IPS-20b (cell line): Measurements from ENCODE around the gene VPREB1.
"Not testable (repeated sequence)": the region's sequence is repeated elsewhere in the genome, so short reads cannot be mapped to it uniquely, and the experiment has no call there.

ENCODE experiments used
- H3K27ac ChIP-seq: one replicate; pipeline ENCODE4 v1.5.1; 2013; ENCODE audit warnings: low read length
- H3K27me3 ChIP-seq: 2 replicates; pipeline ENCODE4 v1.6.1; 2013; ENCODE audit warnings: mild to moderate bottlenecking, low read length, inconsistent platforms; ENCODE audit not compliant: insufficient read depth
- H3K36me3 ChIP-seq: 2 replicates; pipeline ENCODE4 v1.6.1; 2013; ENCODE audit warnings: low read depth, mild to moderate bottlenecking, inconsistent platforms, low read length, moderate library complexity; ENCODE audit not compliant: insufficient read depth
- H3K4me1 ChIP-seq: 2 replicates; pipeline ENCODE4 v1.6.1; 2013; ENCODE audit warnings: mild to moderate bottlenecking, control low read depth, inconsistent platforms, low read length, moderate library complexity; ENCODE audit not compliant: insufficient read depth
- H3K4me3 ChIP-seq: 2 replicates; pipeline ENCODE4 v1.5.1; 2013; ENCODE audit warnings: mild to moderate bottlenecking, low read length, inconsistent platforms
- H3K9ac ChIP-seq: 2 replicates; pipeline ENCODE4 v1.6.1; 2013; ENCODE audit warnings: low read depth, mild to moderate bottlenecking, inconsistent platforms, low read length, moderate library complexity
- H3K9me3 ChIP-seq: 2 replicates; pipeline ENCODE4 v1.6.1; 2013; ENCODE audit warnings: mild to moderate bottlenecking, low read depth, low read length, inconsistent platforms; ENCODE audit not compliant: insufficient read depth

VPREB1 gene

GRCh38 chr22:22237521-22237920 lies 7.1 kb upstream of the VPREB1 start:
- H3K9ac ChIP-seq, result no peak overlapping the region
- no peak overlapping the region for H3K27ac ChIP-seq
- peaks cover 100% of the 10 kb centered on the region for H3K27me3 ChIP-seq
- no peaks in the 10 kb centered on the region for H3K9me3 ChIP-seq
- no peaks in the 10 kb centered on the region for H3K36me3 ChIP-seq
- no peak overlapping the region for H3K4me3 ChIP-seq
- no peaks in the 10 kb centered on the region for H3K4me1 ChIP-seq

- Histone ChIP-seq H3K4me3 (no peak overlapping the region), H3K9ac (no peak overlapping the region), H3K27me3 (peaks cover 100% of the 10 kb centered on the region), H3K27ac (no peak overlapping the region), H3K36me3 (no peaks in the 10 kb centered on the region), H3K4me1 (no peaks in the 10 kb centered on the region), H3K9me3 (no peaks in the 10 kb centered on the region)
Observed at GRCh38 chr22:22239311-22239939, 5.2 kb upstream of the VPREB1 start.

GRCh38 chr22:22241554-22241898 lies 3.1 kb upstream of the VPREB1 start:
- Histone ChIP-seq H3K4me1 (no peaks in the 10 kb centered on the region), H3K27me3 (peaks cover 100% of the 10 kb centered on the region)

GRCh38 chr22:22242488-22242887 lies 2.1 kb upstream of the VPREB1 start:
- H3K4me3 ChIP-seq, result no peak overlapping the region
- H3K36me3 ChIP-seq, result no peaks in the 10 kb centered on the region
- no peak overlapping the region for H3K27ac ChIP-seq
- H3K27me3 ChIP-seq, result peaks cover 100% of the 10 kb centered on the region
- no peaks in the 10 kb centered on the region for H3K9me3 ChIP-seq
- H3K9ac ChIP-seq, result no peak overlapping the region
- no peaks in the 10 kb centered on the region for H3K4me1 ChIP-seq

More at GRCh38 chr22:22241554-22241898, 3.1 kb upstream of the VPREB1 start:
- Histone ChIP-seq H3K27ac (no peak overlapping the region), H3K9me3 (no peaks in the 10 kb centered on the region), H3K36me3 (no peaks in the 10 kb centered on the region), H3K4me3 (no peak overlapping the region), H3K9ac (no peak overlapping the region)

- H3K9ac ChIP-seq, result no peak overlapping the region
- H3K36me3 ChIP-seq, result no peaks in the 10 kb centered on the region
- H3K4me1 ChIP-seq, result no peaks in the 10 kb centered on the region
- H3K9me3 ChIP-seq, result no peaks in the 10 kb centered on the region
- H3K4me3 ChIP-seq, result no peak overlapping the region
- H3K27me3 ChIP-seq, result peaks cover 100% of the 10 kb centered on the region
- no peak overlapping the region for H3K27ac ChIP-seq
Observed at GRCh38 chr22:22243033-22243680, 1.4 kb upstream of the VPREB1 start.

- H3K4me1 ChIP-seq, result no peaks in the 10 kb centered on the region
- H3K4me3 ChIP-seq, result no peak overlapping the region
Observed at GRCh38 chr22:22245256-22245909, 797 bp downstream of the VPREB1 start.

GRCh38 chr22:22245935-22246525 lies 1.4 kb downstream of the VPREB1 start:
- Histone ChIP-seq H3K4me3 (no peak overlapping the region), H3K9ac (no peak overlapping the region), H3K9me3 (no peaks in the 10 kb centered on the region), H3K27ac (no peak overlapping the region), H3K27me3 (peaks cover 100% of the 10 kb centered on the region), H3K36me3 (no peaks in the 10 kb centered on the region), H3K4me1 (no peaks in the 10 kb centered on the region)

More at GRCh38 chr22:22245256-22245909, 797 bp downstream of the VPREB1 start:
- Histone ChIP-seq H3K36me3 (no peaks in the 10 kb centered on the region), H3K9ac (no peak overlapping the region), H3K27ac (no peak overlapping the region), H3K27me3 (peaks cover 100% of the 10 kb centered on the region), H3K9me3 (no peaks in the 10 kb centered on the region)

GRCh38 chr22:22246706-22247105 lies 2.1 kb downstream of the VPREB1 start:
- no peak overlapping the region for H3K27ac ChIP-seq

GRCh38 chr22:22248878-22249277 lies 4.3 kb downstream of the VPREB1 start:
- H3K27ac ChIP-seq, result no peak overlapping the region
- peaks cover 77% of the 10 kb centered on the region for H3K27me3 ChIP-seq
- H3K9me3 ChIP-seq, result no peaks in the 10 kb centered on the region
- no peak overlapping the region for H3K4me3 ChIP-seq
- no peaks in the 10 kb centered on the region for H3K36me3 ChIP-seq
- H3K9ac ChIP-seq, result no peak overlapping the region
- H3K4me1 ChIP-seq, result no peaks in the 10 kb centered on the region

More at GRCh38 chr22:22246706-22247105, 2.1 kb downstream of the VPREB1 start:
- Histone ChIP-seq H3K27me3 (peaks cover 94% of the 10 kb centered on the region), H3K9me3 (no peaks in the 10 kb centered on the region), H3K36me3 (no peaks in the 10 kb centered on the region), H3K4me1 (no peaks in the 10 kb centered on the region), H3K9ac (no peak overlapping the region), H3K4me3 (no peak overlapping the region)

- peaks cover 74% of the 10 kb centered on the region for H3K27me3 ChIP-seq
Observed at GRCh38 chr22:22250651-22251050, 6.1 kb downstream of the VPREB1 start.

GRCh38 chr22:22256133-22256532 lies 11.5 kb downstream of the VPREB1 start:
- H3K27me3 ChIP-seq, result peaks cover 70% of the 10 kb centered on the region
- H3K9me3 ChIP-seq, H3K27ac ChIP-seq, H3K4me3 ChIP-seq, H3K9ac ChIP-seq, H3K4me1 ChIP-seq, H3K36me3 ChIP-seq: not testable (repeated sequence)

More at GRCh38 chr22:22250651-22251050, 6.1 kb downstream of the VPREB1 start:
- not testable (repeated sequence) for H3K9me3 ChIP-seq, H3K4me3 ChIP-seq, H3K9ac ChIP-seq, H3K4me1 ChIP-seq, H3K36me3 ChIP-seq, H3K27ac ChIP-seq
